ENCODE data around the gene PKNOX2. TPM values are rescaled to one million over a fixed set of nuclear protein-coding genes. Genes with fewer than 3 reads are reported as not detected.

PKNOX2 gene
- total RNA-seq, 4 donors from 2014 or later, result 1.5 to 8.2 (median 3.6) TPM

- TF ChIP-seq EP300 (IDR thresholded peaks at IDR 0.05) (no peak), POLR2AphosphoS5 (IDR thresholded peaks at IDR 0.05) (no peak), CTCF (IDR thresholded peaks at IDR 0.05) (no peak), POLR2A (IDR thresholded peaks at IDR 0.05) (no peak)
- H3K4me1 ChIP-seq, result peaks cover 1% of the 10 kb centered on the region
- DNase-seq (ENCODE audit: low spot score in 2 of 2), result no peak
- no peaks in the 10 kb centered on the region for H3K9me3 ChIP-seq
- H3K27ac ChIP-seq, result no peak overlapping the region
- H3K27me3 ChIP-seq, result no peaks in the 10 kb centered on the region
- H3K4me3 ChIP-seq, result no peak overlapping the region
- H3K36me3 ChIP-seq, result no peaks in the 10 kb centered on the region
- WGBS, result 97% methylated on average over 7 of the region's 7 CpGs
Measured at GRCh38 chr11:125446279-125446678, 281.7 kb downstream of the PKNOX2 start.

GRCh38 chr11:125447721-125448120 lies 283.2 kb downstream of the PKNOX2 start:
- Histone ChIP-seq H3K4me1 (peaks cover 13% of the 10 kb centered on the region), H3K4me3 (no peak overlapping the region), H3K9me3 (no peaks in the 10 kb centered on the region), H3K27ac (no peak overlapping the region), H3K36me3 (no peaks in the 10 kb centered on the region), H3K27me3 (no peaks in the 10 kb centered on the region)
- DNase-seq (ENCODE audit: low spot score in 2 of 2), result no peak
- 84% methylated on average over 6 of the region's 6 CpGs for WGBS
- no peak for TF ChIP-seq POLR2A (IDR thresholded peaks at IDR 0.05)
- no peak for TF ChIP-seq POLR2AphosphoS5 (IDR thresholded peaks at IDR 0.05)
- no peak for TF ChIP-seq EP300 (IDR thresholded peaks at IDR 0.05)
- TF ChIP-seq CTCF (IDR thresholded peaks at IDR 0.05), result no peak

GRCh38 chr11:125448136-125448535 lies 283.6 kb downstream of the PKNOX2 start:
- TF ChIP-seq CTCF (IDR thresholded peaks at IDR 0.05) (no peak), POLR2A (IDR thresholded peaks at IDR 0.05) (no peak), EP300 (IDR thresholded peaks at IDR 0.05) (no peak), POLR2AphosphoS5 (IDR thresholded peaks at IDR 0.05) (no peak)
- Histone ChIP-seq H3K27ac (no peak overlapping the region), H3K27me3 (no peaks in the 10 kb centered on the region), H3K4me1 (peaks cover 13% of the 10 kb centered on the region), H3K9me3 (no peaks in the 10 kb centered on the region), H3K4me3 (no peak overlapping the region), H3K36me3 (no peaks in the 10 kb centered on the region)
- no peak for DNase-seq (ENCODE audit: low spot score in 2 of 2)
- WGBS, result 84% methylated on average over 3 of the region's 3 CpGs

- Histone ChIP-seq H3K27ac (no peak overlapping the region), H3K4me1 (peaks cover 13% of the 10 kb centered on the region), H3K9me3 (no peaks in the 10 kb centered on the region), H3K4me3 (no peak overlapping the region), H3K27me3 (no peaks in the 10 kb centered on the region), H3K36me3 (no peaks in the 10 kb centered on the region)
- TF ChIP-seq EP300 (IDR thresholded peaks at IDR 0.05) (no peak), POLR2AphosphoS5 (IDR thresholded peaks at IDR 0.05) (no peak), CTCF (IDR thresholded peaks at IDR 0.05) (no peak), POLR2A (IDR thresholded peaks at IDR 0.05) (no peak)
- WGBS, result 87% methylated on average over 2 of the region's 2 CpGs
- no peak for DNase-seq (ENCODE audit: low spot score in 2 of 2)
Measured at GRCh38 chr11:125449565-125449964, 285.0 kb downstream of the PKNOX2 start.

GRCh38 chr11:125451400-125452124 lies 287.0 kb downstream of the PKNOX2 start:
- 13% methylated on average over 10 of the region's 10 CpGs for WGBS
- TF ChIP-seq POLR2A (IDR thresholded peaks at IDR 0.05) (no peak), EP300 (IDR thresholded peaks at IDR 0.05) (no peak), POLR2AphosphoS5 (IDR thresholded peaks at IDR 0.05) (no peak), CTCF (IDR thresholded peaks at IDR 0.05) (no peak)

More at GRCh38 chr11:125451400-125452124, 287.0 kb downstream of the PKNOX2 start:
- DNase-seq (ENCODE audit: low spot score in 2 of 2), result peak in 1 of 2 donors; percentile 80
- no peaks in the 10 kb centered on the region for H3K36me3 ChIP-seq
- H3K27me3 ChIP-seq, result no peaks in the 10 kb centered on the region
- no peak overlapping the region for H3K4me3 ChIP-seq
- no peaks in the 10 kb centered on the region for H3K9me3 ChIP-seq
- H3K4me1 ChIP-seq, result peaks cover 13% of the 10 kb centered on the region
- H3K27ac ChIP-seq, result peak overlapping the region; percentile 32

Data from suprapubic skin (tissue), 4 donors.